Activated T-helper 2 cell treated with anti-CD3 and anti-CD28 coated beads, Interferon-gamma antibody, Interleukin-2, Interleukin-4, amounts not matched to agents 10 μg/mL and 5 μg/mL and 100 μg/mL, durations not matched to agents 14 hours and 24 hours and 36 hours (primary cell): ENCODE data around the gene HLA-DMA. TPM values are rescaled to one million over a fixed set of nuclear protein-coding genes. Genes with fewer than 3 reads are reported as not detected.

Experiments used
- DNase-seq: peaks from one replicate; pipeline ENCODE4 v3.0.0; 2021; ENCODE audit warnings: low spot score
- H3K27ac Mint-ChIP-seq: one replicate; pipeline ENCODE4 v1.8.0; 2021; ENCODE audit warnings: mixed read lengths
- H3K27me3 Mint-ChIP-seq: one replicate; pipeline ENCODE4 v1.8.0; 2021; ENCODE audit warnings: low read depth, mixed read lengths
- H3K36me3 Mint-ChIP-seq: one replicate; pipeline ENCODE4 v1.8.0; 2021; ENCODE audit warnings: low read depth, mixed read lengths
- H3K4me1 Mint-ChIP-seq: one replicate; pipeline ENCODE4 v1.8.0; 2021; ENCODE audit warnings: low read depth, mixed read lengths
- H3K4me3 Mint-ChIP-seq: one replicate; pipeline ENCODE4 v1.8.0; 2021; ENCODE audit warnings: low read depth, mild to moderate bottlenecking, moderate library complexity, mixed read lengths
- H3K9me3 Mint-ChIP-seq: one replicate; pipeline ENCODE4 v1.8.0; 2021; ENCODE audit warnings: mixed read lengths
- intact Hi-C: fragments of 100-400 bp; cut with micrococcal nuclease; formaldehyde crosslinking; loops from one replicate; pipeline ENCODE4 v1.15.1; 2023
- total RNA-seq: library from RNA; stranded (reverse); gene quantifications from 2 replicates; pipeline ENCODE4 v1.2.3, GENCODE V29; 2022

Gene HLA-DMA
- total RNA-seq, 1 donor from 2014 or later, result 19.0 TPM

GRCh38 chr6:32962213-32962826 is 9.4 kb upstream of the HLA-DMA start:
- intact Hi-C loops, result no loop called here
- H3K36me3 Mint-ChIP-seq, result peaks cover 2% of the 10 kb centered on the region
- no peak overlapping the region for H3K27ac Mint-ChIP-seq
- no peak overlapping the region for H3K4me3 Mint-ChIP-seq
- H3K9me3 Mint-ChIP-seq, result no peaks in the 10 kb centered on the region
- H3K4me1 Mint-ChIP-seq, result peaks cover 35% of the 10 kb centered on the region
- no peak for DNase-seq
- H3K27me3 Mint-ChIP-seq, result no peaks in the 10 kb centered on the region

- H3K27me3 Mint-ChIP-seq, result no peaks in the 10 kb centered on the region
- peaks cover 21% of the 10 kb centered on the region for H3K4me1 Mint-ChIP-seq
- H3K4me3 Mint-ChIP-seq, result no peak overlapping the region
- H3K36me3 Mint-ChIP-seq, result peaks cover 2% of the 10 kb centered on the region
- no peaks in the 10 kb centered on the region for H3K9me3 Mint-ChIP-seq
- intact Hi-C loops, result no loop called here
- no peak overlapping the region for H3K27ac Mint-ChIP-seq
- no peak for DNase-seq
These were observed 7.7 kb upstream of the HLA-DMA start for GRCh38 chr6:32960563-32960962.

- Mint-ChIP-seq H3K4me1 (peaks cover 36% of the 10 kb centered on the region), H3K36me3 (no peaks in the 10 kb centered on the region), H3K27ac (no peak overlapping the region), H3K9me3 (no peaks in the 10 kb centered on the region), H3K27me3 (no peaks in the 10 kb centered on the region), H3K4me3 (no peak overlapping the region)
- DNase-seq, result peak; percentile 1
- intact Hi-C loops, result no loop called here
These were observed 3.3 kb upstream of the HLA-DMA start for GRCh38 chr6:32956176-32956575.

GRCh38 chr6:32954986-32955802 is 2.3 kb upstream of the HLA-DMA start:
- no peaks in the 10 kb centered on the region for H3K27me3 Mint-ChIP-seq
- DNase-seq, result no peak
- H3K27ac Mint-ChIP-seq, result peak overlapping the region; percentile 23
- no peak overlapping the region for H3K4me3 Mint-ChIP-seq
- no peaks in the 10 kb centered on the region for H3K9me3 Mint-ChIP-seq
- H3K4me1 Mint-ChIP-seq, result peaks cover 35% of the 10 kb centered on the region
- intact Hi-C loops, result loop anchor here (1.0 kb wide), 1 partner anchor 12 kb away; no protein-coding TSS in a partner anchor
- no peaks in the 10 kb centered on the region for H3K36me3 Mint-ChIP-seq

- H3K4me3 Mint-ChIP-seq, result no peak overlapping the region
- H3K9me3 Mint-ChIP-seq, result no peaks in the 10 kb centered on the region
- DNase-seq, result no peak
- peaks cover 41% of the 10 kb centered on the region for H3K4me1 Mint-ChIP-seq
- intact Hi-C loops, result no loop called here
- H3K27me3 Mint-ChIP-seq, result no peaks in the 10 kb centered on the region
- no peak overlapping the region for H3K27ac Mint-ChIP-seq
- H3K36me3 Mint-ChIP-seq, result no peaks in the 10 kb centered on the region
These were observed 1.4 kb upstream of the HLA-DMA start for GRCh38 chr6:32954267-32954666.

- Mint-ChIP-seq H3K4me1 (peaks cover 45% of the 10 kb centered on the region), H3K36me3 (peaks cover 5% of the 10 kb centered on the region), H3K4me3 (no peak overlapping the region), H3K27ac (no peak overlapping the region), H3K9me3 (no peaks in the 10 kb centered on the region), H3K27me3 (no peaks in the 10 kb centered on the region)
- no peak for DNase-seq
- intact Hi-C loops, result loop anchor here (1.0 kb wide), 1 partner anchor 9 kb away; no protein-coding TSS in a partner anchor
These were observed 878 bp upstream of the HLA-DMA start for GRCh38 chr6:32953775-32954174.

- intact Hi-C loops, result no loop called here
- Mint-ChIP-seq H3K27ac (no peak overlapping the region), H3K4me1 (peaks cover 53% of the 10 kb centered on the region), H3K27me3 (no peaks in the 10 kb centered on the region), H3K4me3 (no peak overlapping the region), H3K9me3 (peaks cover 14% of the 10 kb centered on the region), H3K36me3 (peaks cover 17% of the 10 kb centered on the region)
- no peak for DNase-seq
These were observed 2.4 kb downstream of the HLA-DMA start for GRCh38 chr6:32950449-32950848.

GRCh38 chr6:32950010-32950409 is 2.9 kb downstream of the HLA-DMA start:
- intact Hi-C loops, result no loop called here
- peaks cover 20% of the 10 kb centered on the region for H3K36me3 Mint-ChIP-seq
- peaks cover 53% of the 10 kb centered on the region for H3K4me1 Mint-ChIP-seq
- DNase-seq, result no peak
- H3K27me3 Mint-ChIP-seq, result no peaks in the 10 kb centered on the region
- H3K27ac Mint-ChIP-seq, result no peak overlapping the region
- peaks cover 19% of the 10 kb centered on the region for H3K9me3 Mint-ChIP-seq
- no peak overlapping the region for H3K4me3 Mint-ChIP-seq

- no peaks in the 10 kb centered on the region for H3K27me3 Mint-ChIP-seq
- H3K9me3 Mint-ChIP-seq, result peaks cover 21% of the 10 kb centered on the region
- H3K27ac Mint-ChIP-seq, result no peak overlapping the region
- intact Hi-C loops, result no loop called here
- peaks cover 56% of the 10 kb centered on the region for H3K4me1 Mint-ChIP-seq
- no peak for DNase-seq
- H3K36me3 Mint-ChIP-seq, result peaks cover 20% of the 10 kb centered on the region
- H3K4me3 Mint-ChIP-seq, result no peak overlapping the region
These were observed 3.8 kb downstream of the HLA-DMA start for GRCh38 chr6:32949113-32949512.

GRCh38 chr6:32947552-32948465 is 5.1 kb downstream of the HLA-DMA start:
- intact Hi-C loops, result loop anchor here (2.0 kb wide), 1 partner anchor 15 kb away; no protein-coding TSS in a partner anchor
- Mint-ChIP-seq H3K4me3 (no peak overlapping the region), H3K27ac (no peak overlapping the region), H3K9me3 (peaks cover 21% of the 10 kb centered on the region), H3K27me3 (no peaks in the 10 kb centered on the region), H3K36me3 (peaks cover 20% of the 10 kb centered on the region), H3K4me1 (peaks cover 53% of the 10 kb centered on the region)
- no peak for DNase-seq

- DNase-seq, result no peak
- Mint-ChIP-seq H3K9me3 (peaks cover 21% of the 10 kb centered on the region), H3K27me3 (no peaks in the 10 kb centered on the region), H3K27ac (no peak overlapping the region), H3K4me3 (no peak overlapping the region), H3K36me3 (peaks cover 20% of the 10 kb centered on the region), H3K4me1 (peaks cover 53% of the 10 kb centered on the region)
- intact Hi-C loops, result loop anchor here (2.0 kb wide), 1 partner anchor 14 kb away; no protein-coding TSS in a partner anchor
These were observed 6.0 kb downstream of the HLA-DMA start for GRCh38 chr6:32946893-32947292.

- DNase-seq, result no peak
- Mint-ChIP-seq H3K9me3 (peaks cover 21% of the 10 kb centered on the region), H3K27me3 (no peaks in the 10 kb centered on the region), H3K4me3 (no peak overlapping the region), H3K27ac (no peak overlapping the region), H3K4me1 (peaks cover 60% of the 10 kb centered on the region), H3K36me3 (peaks cover 20% of the 10 kb centered on the region)
- intact Hi-C loops, result loop anchor here (2.0 kb wide), 4 partner anchors 13 to 107 kb away; partner anchors contain the start of genes BRD2 and TAP2
These were observed 6.9 kb downstream of the HLA-DMA start for GRCh38 chr6:32945953-32946352.
